Uterus (tissue), 4 donors: ENCODE results near the gene PVR. TPM values are rescaled to one million over a fixed set of nuclear protein-coding genes. Genes with fewer than 3 reads are reported as not detected.

Experiments
- DNase-seq, 2 donors: peaks; one replicate each; pipeline ENCODE4 v3.0.0-alpha.2; 2019 to 2020
- H3K27ac ChIP-seq, 2 donors: fragments of 200-600 bp; sonication (generic); 1 replicate in 1 of 2; 2 replicates in 1 of 2; pipeline ENCODE4 v1.5.1; 2016 to 2018
- H3K27me3 ChIP-seq, 2 donors: fragments of 200-600 bp; sonication (generic); one replicate each; pipeline ENCODE4 v1.5.1; 2018 to 2019; ENCODE audit warnings: control low read depth in 1 of 2
- H3K36me3 ChIP-seq, 2 donors: fragments of 200-600 bp; sonication (generic); one replicate each; pipeline ENCODE4 v1.5.1; 2019; ENCODE audit warnings: control low read depth in 1 of 2
- H3K4me1 ChIP-seq, 2 donors: fragments of 200-600 bp; sonication (generic); one replicate each; pipeline ENCODE4 v1.5.1; 2018 to 2019; ENCODE audit warnings: control low read depth in 1 of 2
- H3K4me3 ChIP-seq, 2 donors: fragments of 200-600 bp; sonication (generic); 1 replicate in 1 of 2; 2 replicates in 1 of 2; pipeline ENCODE4 v1.5.1; 2018 to 2019; ENCODE audit warnings: mild to moderate bottlenecking in 1 of 2
- H3K9me3 ChIP-seq, 2 donors: fragments of 200-600 bp; sonication (generic); one replicate each; pipeline ENCODE4 v1.5.1; 2019; ENCODE audit warnings: control low read depth in 1 of 2
- CTCF ChIP-seq, 4 experiments: fragments of 200-600 bp in 2 of 4; fragments of 450-650 bp in 2 of 4; sonication (generic) in 2 of 4; IDR thresholded peaks; one replicate each; pipeline ENCODE4 v1.5.1; 2016 to 2019; ENCODE audit warnings: antibody characterized with exemption in 4 of 4, mild to moderate bottlenecking in 2 of 4, moderate library complexity in 1 of 4
- POLR2A ChIP-seq, 2 donors: fragments of 450-650 bp; IDR thresholded peaks; one replicate each; pipeline ENCODE4 v1.6.1; 2016; ENCODE audit warnings: antibody characterized with exemption in 2 of 2, mild to moderate bottlenecking in 1 of 2, moderate library complexity in 1 of 2
- intact Hi-C: fragments of 100-400 bp; cut with DNase I; formaldehyde crosslinking; loops from one replicate; pipeline ENCODE4 v1.15.1; 2023; ENCODE audit warnings: low total_unique reads
- total RNA-seq, 4 donors: library from RNA; depleted of rRNA in 3 of 4; stranded (reverse); fragments of >200 nt in 3 of 4; gene quantifications; one replicate each; pipeline versions ENCODE4 v1.1.0 to v1.2.4, GENCODE V29; 2014 to 2023
- donor health status: DM: yes; HTN: yes; CAD: no.

PVR gene
- total RNA-seq, 4 donors from 2014 or later = 7.9 to 45.3 (median 28.0) TPM

GRCh38 chr19:44634785-44635184 lies 8.9 kb upstream of the PVR start:
- no peak for TF ChIP-seq CTCF (IDR thresholded peaks at IDR 0.05)
- no peak for TF ChIP-seq POLR2A (IDR thresholded peaks at IDR 0.05)
- Histone ChIP-seq H3K36me3 (no peaks in the 10 kb centered on the region), H3K4me1 (no peaks in the 10 kb centered on the region), H3K27ac (no peak overlapping the region), H3K9me3 (no peaks in the 10 kb centered on the region), H3K27me3 (no peaks in the 10 kb centered on the region), H3K4me3 (no peak overlapping the region)
- intact Hi-C loops = no loop called here
- no peak for DNase-seq

- H3K36me3 ChIP-seq = no peaks in the 10 kb centered on the region
- H3K27ac ChIP-seq = no peak overlapping the region
- intact Hi-C loops = no loop called here
- TF ChIP-seq POLR2A (IDR thresholded peaks at IDR 0.05) (no peak), CTCF (IDR thresholded peaks at IDR 0.05) (no peak)
- H3K4me3 ChIP-seq = no peak overlapping the region
- H3K4me1 ChIP-seq = no peaks in the 10 kb centered on the region
- H3K27me3 ChIP-seq = no peaks in the 10 kb centered on the region
- H3K9me3 ChIP-seq = no peaks in the 10 kb centered on the region
- no peak for DNase-seq
Measured at GRCh38 chr19:44635581-44636438, 7.9 kb upstream of the PVR start.

GRCh38 chr19:44636439-44637389 lies 7.0 kb upstream of the PVR start:
- no peak for TF ChIP-seq CTCF (IDR thresholded peaks at IDR 0.05)
- no peak for TF ChIP-seq POLR2A (IDR thresholded peaks at IDR 0.05)
- intact Hi-C loops = no loop called here
- Histone ChIP-seq H3K9me3 (no peaks in the 10 kb centered on the region), H3K36me3 (no peaks in the 10 kb centered on the region), H3K4me1 (no peaks in the 10 kb centered on the region), H3K4me3 (no peak overlapping the region), H3K27ac (no peak overlapping the region), H3K27me3 (no peaks in the 10 kb centered on the region)
- no peak for DNase-seq

GRCh38 chr19:44637390-44637764 lies 6.3 kb upstream of the PVR start:
- TF ChIP-seq POLR2A (IDR thresholded peaks at IDR 0.05) (no peak), CTCF (IDR thresholded peaks at IDR 0.05) (no peak)

GRCh38 chr19:44640518-44640917 lies 3.2 kb upstream of the PVR start:
- Histone ChIP-seq H3K9me3 (no peaks in the 10 kb centered on the region), H3K27ac (no peak overlapping the region), H3K4me3 (no peak overlapping the region), H3K36me3 (no peaks in the 10 kb centered on the region), H3K4me1 (peaks cover 0 to 2% of the 10 kb centered on the region in 2 donors), H3K27me3 (no peaks in the 10 kb centered on the region)
- TF ChIP-seq POLR2A (IDR thresholded peaks at IDR 0.05) = no peak
- no peak for TF ChIP-seq CTCF (IDR thresholded peaks at IDR 0.05)
- intact Hi-C loops = no loop called here
- no peak for DNase-seq

More at GRCh38 chr19:44637390-44637764, 6.3 kb upstream of the PVR start:
- Histone ChIP-seq H3K4me3 (no peak overlapping the region), H3K36me3 (no peaks in the 10 kb centered on the region), H3K4me1 (no peaks in the 10 kb centered on the region), H3K9me3 (no peaks in the 10 kb centered on the region), H3K27me3 (no peaks in the 10 kb centered on the region), H3K27ac (no peak overlapping the region)
- intact Hi-C loops = no loop called here
- no peak for DNase-seq
